Stimulated activated naive CD4-positive, alpha-beta T cell (primary cell): Measurements from ENCODE around the gene C2CD2.

Experiments used
- DNase-seq, 6 experiments: peaks; one replicate each; lab custom pipeline; 2025; lab: John Stamatoyannopoulos, UW

C2CD2 gene

GRCh38 chr21:41913230-41913629 lies 40.6 kb downstream of the C2CD2 start:
- no peak for DNase-seq

- DNase-seq, result no peak
Observed at GRCh38 chr21:41908829-41909228, 45.0 kb downstream of the C2CD2 start.

- no peak for DNase-seq
Observed at GRCh38 chr21:41907496-41908258, 46.1 kb downstream of the C2CD2 start.

GRCh38 chr21:41906770-41907169 lies 47.0 kb downstream of the C2CD2 start:
- DNase-seq, result no peak

- DNase-seq, result no peak
Observed at GRCh38 chr21:41903559-41904351, 50.1 kb downstream of the C2CD2 start.

GRCh38 chr21:41902946-41903345 lies 50.9 kb downstream of the C2CD2 start:
- DNase-seq, result no peak

- no peak for DNase-seq
Observed at GRCh38 chr21:41901782-41902181, 52.0 kb downstream of the C2CD2 start.

- no peak for DNase-seq
Observed at GRCh38 chr21:41901099-41901498, 52.7 kb downstream of the C2CD2 start.

GRCh38 chr21:41900401-41900800 lies 53.4 kb downstream of the C2CD2 start:
- no peak for DNase-seq

GRCh38 chr21:41899426-41900202 lies 54.2 kb downstream of the C2CD2 start:
- no peak for DNase-seq

- no peak for DNase-seq
Observed at GRCh38 chr21:41898998-41899397, 54.8 kb downstream of the C2CD2 start.

GRCh38 chr21:41897700-41898099 lies 56.1 kb downstream of the C2CD2 start:
- no peak for DNase-seq

GRCh38 chr21:41897047-41897669 lies 56.7 kb downstream of the C2CD2 start:
- no peak for DNase-seq

- peak; percentile 25 to 66 (median 58) for DNase-seq
Observed at GRCh38 chr21:41895643-41896493, 58.0 kb downstream of the C2CD2 start.

GRCh38 chr21:41894922-41895557 lies 58.8 kb downstream of the C2CD2 start:
- no peak for DNase-seq

- no peak for DNase-seq
Observed at GRCh38 chr21:41894511-41894910, 59.3 kb downstream of the C2CD2 start.

- no peak for DNase-seq
Observed at GRCh38 chr21:41892726-41893125, 61.1 kb downstream of the C2CD2 start.

- DNase-seq, result no peak
Observed at GRCh38 chr21:41891132-41891531, 62.7 kb downstream of the C2CD2 start.

- no peak for DNase-seq
Observed at GRCh38 chr21:41890355-41890754, 63.5 kb downstream of the C2CD2 start.

- DNase-seq, result no peak
Observed at GRCh38 chr21:41888749-41889376, 65.0 kb downstream of the C2CD2 start.
